Measurements from ENCODE around the gene EML4.

DNA sequence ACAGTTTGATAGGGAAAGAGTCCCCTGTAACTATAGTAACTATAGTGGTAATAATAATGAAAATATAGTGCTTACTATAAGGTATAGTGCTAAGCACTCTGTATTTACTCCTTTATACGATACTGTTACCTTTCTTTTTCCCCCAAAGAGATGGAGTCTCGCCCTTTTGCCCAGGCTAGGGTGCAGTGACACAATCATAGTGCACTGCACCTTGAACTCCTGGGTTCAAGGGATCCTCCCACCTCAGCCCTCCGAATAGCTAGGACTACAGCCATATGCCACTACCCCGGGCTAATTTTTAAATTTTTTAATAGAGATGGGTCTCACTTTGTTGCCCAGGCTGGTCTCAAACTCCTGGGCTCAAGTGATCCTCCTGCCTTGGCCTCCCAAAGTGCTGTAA, 34.6 kb downstream of the EML4 start:
- TF ChIP-seq, protein P1, sequence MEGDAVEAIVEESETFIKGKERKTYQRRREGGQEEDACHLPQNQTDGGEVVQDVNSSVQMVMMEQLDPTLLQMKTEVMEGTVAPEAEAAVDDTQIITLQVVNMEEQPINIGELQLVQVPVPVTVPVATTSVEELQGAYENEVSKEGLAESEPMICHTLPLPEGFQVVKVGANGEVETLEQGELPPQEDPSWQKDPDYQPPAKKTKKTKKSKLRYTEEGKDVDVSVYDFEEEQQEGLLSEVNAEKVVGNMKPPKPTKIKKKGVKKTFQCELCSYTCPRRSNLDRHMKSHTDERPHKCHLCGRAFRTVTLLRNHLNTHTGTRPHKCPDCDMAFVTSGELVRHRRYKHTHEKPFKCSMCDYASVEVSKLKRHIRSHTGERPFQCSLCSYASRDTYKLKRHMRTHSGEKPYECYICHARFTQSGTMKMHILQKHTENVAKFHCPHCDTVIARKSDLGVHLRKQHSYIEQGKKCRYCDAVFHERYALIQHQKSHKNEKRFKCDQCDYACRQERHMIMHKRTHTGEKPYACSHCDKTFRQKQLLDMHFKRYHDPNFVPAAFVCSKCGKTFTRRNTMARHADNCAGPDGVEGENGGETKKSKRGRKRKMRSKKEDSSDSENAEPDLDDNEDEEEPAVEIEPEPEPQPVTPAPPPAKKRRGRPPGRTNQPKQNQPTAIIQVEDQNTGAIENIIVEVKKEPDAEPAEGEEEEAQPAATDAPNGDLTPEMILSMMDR (IDR thresholded peaks at IDR 0.05) = no peak
- TF ChIP-seq POLR2A (IDR thresholded peaks at IDR 0.05) = no peak

Data from ovary (tissue), 3 donors.